Right lobe of liver (tissue), 6 donors: Measurements from ENCODE around the gene UCK2. TPM values are rescaled to one million over a fixed set of nuclear protein-coding genes. Genes with fewer than 3 reads are reported as not detected.

ENCODE experiments used
- ATAC-seq, 4 donors: fragments of 200-7000 bp; cut with Tn5 transposase; one replicate each; pipeline ENCODE4 v1.9.1; 2020; ENCODE audit warnings: mild to moderate bottlenecking in 4 of 4, moderate library complexity in 4 of 4
- DNase-seq, 3 donors: peaks; one replicate each; pipeline ENCODE4 v3.0.0-alpha.2; 2020
- H3K27ac ChIP-seq, 3 donors: fragments of 200-600 bp; one replicate each; pipeline ENCODE4 v1.8.0; 2022
- H3K27me3 ChIP-seq, 2 donors: fragments of 200-600 bp; one replicate each; pipeline ENCODE4 v1.8.0; 2022
- H3K36me3 ChIP-seq, 4 donors: fragments of 200-600 bp; sonication (generic) in 1 of 4; one replicate each; pipeline versions ENCODE4 v1.5.1 to v1.8.0; 2017 to 2022; ENCODE audit warnings: control low read depth in 1 of 4
- H3K4me1 ChIP-seq, 4 donors: fragments of 200-600 bp; sonication (generic) in 1 of 4; one replicate each; pipeline versions ENCODE4 v1.5.1 to v1.8.0; 2017 to 2022; ENCODE audit warnings: control low read depth in 1 of 4
- H3K4me3 ChIP-seq, 3 donors: fragments of 200-600 bp; one replicate each; pipeline ENCODE4 v1.8.0; 2022
- H3K9me3 ChIP-seq, 4 donors: fragments of 200-600 bp; sonication (generic) in 1 of 4; one replicate each; pipeline versions ENCODE4 v1.5.1 to v1.8.0; 2017 to 2022; ENCODE audit warnings: control low read depth in 1 of 4
- CTCF ChIP-seq, 4 donors: fragments of 200-600 bp in 3 of 4; fragments of 450-650 bp in 1 of 4; IDR thresholded peaks; one replicate each; pipeline versions ENCODE4 v1.5.1 to v1.8.0; 2016 to 2022; ENCODE audit warnings: antibody characterized with exemption in 4 of 4, mild to moderate bottlenecking in 2 of 4
- POLR2A ChIP-seq: fragments of 450-650 bp; IDR thresholded peaks from one replicate; pipeline ENCODE4 v1.6.1; 2017; ENCODE audit warnings: antibody characterized with exemption, mild to moderate bottlenecking
- WGBS: methylation state at CpG from one replicate; pipeline ENCODE4 v1.1.6; 2018; ENCODE audit warnings: low coverage, low lambda C conversion rate; ENCODE audit not compliant: insufficient coverage; ENCODE audit errors: missing lambda C conversion rate; 5-methylcytosine and 5-hydroxymethylcytosine counted together
- intact Hi-C, 2 donors: fragments of 100-400 bp; cut with DNase I; formaldehyde crosslinking; loops; one replicate each; pipeline versions ENCODE4 v1.11.2 to v1.14.1; 2022
- total RNA-seq, 6 experiments: library from RNA; depleted of rRNA in 2 of 6; stranded (reverse); fragments of >200 nt in 2 of 6; fragmentation: NEBNext Ultra II Directional in 3 of 6; extraction: Animal tissue kit (Norgen Biotek cat#: 25700) in 3 of 6; gene quantifications; one replicate each; pipeline versions ENCODE4 v1.1.0 to v1.2.4, GENCODE V29; 2016 to 2023
- donor health status: DM: no; HTN: yes; CAD: no.
- donor health status: DM: no; HTN: no; CAD: no.
- donor health status: DM: no; HTN: no; CAD: no.
- donor health status: DM: no; HTN: yes; CAD: no.
- donor health status: DM: no; HTN: yes; CAD: no.

UCK2 gene
- total RNA-seq, 6 experiments from 2014 or later = 8.4 to 22.9 (median 10.4) TPM

- Histone ChIP-seq H3K4me3 (no peak overlapping the region), H3K27ac (no peak overlapping the region), H3K4me1 (peaks cover 0 to 30% (median 11%) of the 10 kb centered on the region in 4 donors), H3K36me3 (no peaks in the 10 kb centered on the region), H3K27me3 (no peaks in the 10 kb centered on the region), H3K9me3 (no peaks in the 10 kb centered on the region)
- intact Hi-C loops = no loop called here
- TF ChIP-seq CTCF (IDR thresholded peaks at IDR 0.05) (no peak), POLR2A (no peak)
- 81% methylated on average over 5 of the region's 5 CpGs for WGBS
- ATAC-seq = no peak
- DNase-seq = no peak
Observed at GRCh38 chr1:165861911-165862310, 34.5 kb downstream of the UCK2 start.

- Histone ChIP-seq H3K27ac (no peak overlapping the region), H3K4me1 (peaks cover 0 to 25% (median 9%) of the 10 kb centered on the region in 4 donors), H3K27me3 (no peaks in the 10 kb centered on the region), H3K4me3 (no peak overlapping the region), H3K36me3 (no peaks in the 10 kb centered on the region), H3K9me3 (no peaks in the 10 kb centered on the region)
- WGBS = 64% methylated on average over 3 of the region's 5 CpGs
- intact Hi-C loops = no loop called here
- TF ChIP-seq POLR2A (no peak), CTCF (IDR thresholded peaks at IDR 0.05) (no peak)
- DNase-seq (no peak), ATAC-seq (no peak)
Observed at GRCh38 chr1:165862448-165862847, 35.0 kb downstream of the UCK2 start.

DNA sequence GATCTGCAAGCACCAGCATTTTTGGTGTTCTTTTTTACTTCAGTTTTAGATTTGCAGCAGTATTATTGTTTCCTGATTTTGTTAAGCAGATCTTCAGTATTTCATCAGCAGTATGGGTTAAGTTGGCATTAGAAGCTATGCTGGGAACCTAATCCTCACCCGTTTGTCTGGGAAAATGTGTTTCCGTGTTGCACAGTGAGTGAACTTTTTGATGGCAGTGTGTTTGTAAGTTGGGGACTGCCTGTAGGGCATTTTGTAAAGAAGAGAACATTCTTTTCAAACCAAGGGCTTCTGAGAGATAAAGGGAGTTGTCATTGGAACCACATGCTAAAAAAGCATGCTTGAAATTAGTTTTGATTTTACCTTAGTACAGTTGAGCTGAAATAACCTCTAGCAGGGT, 35.9 kb downstream of the UCK2 start:
- intact Hi-C loops = no loop called here
- Histone ChIP-seq H3K27ac (no peak overlapping the region), H3K4me1 (peaks cover 0 to 16% (median 4%) of the 10 kb centered on the region in 4 donors), H3K9me3 (no peaks in the 10 kb centered on the region), H3K36me3 (no peaks in the 10 kb centered on the region), H3K27me3 (no peaks in the 10 kb centered on the region), H3K4me3 (no peak overlapping the region)
- ATAC-seq = no peak
- no peak for DNase-seq
- TF ChIP-seq POLR2A = no peak
- no peak for TF ChIP-seq CTCF (IDR thresholded peaks at IDR 0.05)
- WGBS = 53% methylated on average over 2 of the region's 2 CpGs

GRCh38 chr1:165865633-165866340, 38.4 kb downstream of the UCK2 start:
- no peaks in the 10 kb centered on the region for H3K9me3 ChIP-seq
- WGBS = 81% methylated on average over 10 of the region's 12 CpGs
- no peak overlapping the region for H3K4me3 ChIP-seq
- H3K27ac ChIP-seq = no peak overlapping the region
- intact Hi-C loops = no loop called here
- DNase-seq (no peak), ATAC-seq (peak in 2 of 4 donors; percentile 46)
- no peaks in the 10 kb centered on the region for H3K36me3 ChIP-seq
- TF ChIP-seq CTCF (IDR thresholded peaks at IDR 0.05) = no peak
- no peak for TF ChIP-seq POLR2A
- H3K4me1 ChIP-seq = peaks cover 0 to 3% (median 0%) of the 10 kb centered on the region in 4 donors
- no peaks in the 10 kb centered on the region for H3K27me3 ChIP-seq
